ENCODE results near the gene ZNF438.

The ZNF438 gene

GRCh38 chr10:30847642-30848041 lies 184.0 kb downstream of the ZNF438 start:
- no peak for TF ChIP-seq POLR2AphosphoS5 (IDR thresholded peaks at IDR 0.05; ENCODE audit: low read depth, low read length)
- no peak for TF ChIP-seq SIN3A (IDR thresholded peaks at IDR 0.05; ENCODE audit: borderline replicate concordance, insufficient read depth, low read length)
- TF ChIP-seq FOXP2 (optimal IDR thresholded peaks at IDR 0.05; ENCODE audit: borderline replicate concordance, extremely low read depth, extremely low read length, insufficient read depth), result no peak
- no peak for TF ChIP-seq TAF1 (IDR thresholded peaks at IDR 0.05; ENCODE audit: borderline replicate concordance, insufficient read depth, low read length)
- TF ChIP-seq, protein P1, sequence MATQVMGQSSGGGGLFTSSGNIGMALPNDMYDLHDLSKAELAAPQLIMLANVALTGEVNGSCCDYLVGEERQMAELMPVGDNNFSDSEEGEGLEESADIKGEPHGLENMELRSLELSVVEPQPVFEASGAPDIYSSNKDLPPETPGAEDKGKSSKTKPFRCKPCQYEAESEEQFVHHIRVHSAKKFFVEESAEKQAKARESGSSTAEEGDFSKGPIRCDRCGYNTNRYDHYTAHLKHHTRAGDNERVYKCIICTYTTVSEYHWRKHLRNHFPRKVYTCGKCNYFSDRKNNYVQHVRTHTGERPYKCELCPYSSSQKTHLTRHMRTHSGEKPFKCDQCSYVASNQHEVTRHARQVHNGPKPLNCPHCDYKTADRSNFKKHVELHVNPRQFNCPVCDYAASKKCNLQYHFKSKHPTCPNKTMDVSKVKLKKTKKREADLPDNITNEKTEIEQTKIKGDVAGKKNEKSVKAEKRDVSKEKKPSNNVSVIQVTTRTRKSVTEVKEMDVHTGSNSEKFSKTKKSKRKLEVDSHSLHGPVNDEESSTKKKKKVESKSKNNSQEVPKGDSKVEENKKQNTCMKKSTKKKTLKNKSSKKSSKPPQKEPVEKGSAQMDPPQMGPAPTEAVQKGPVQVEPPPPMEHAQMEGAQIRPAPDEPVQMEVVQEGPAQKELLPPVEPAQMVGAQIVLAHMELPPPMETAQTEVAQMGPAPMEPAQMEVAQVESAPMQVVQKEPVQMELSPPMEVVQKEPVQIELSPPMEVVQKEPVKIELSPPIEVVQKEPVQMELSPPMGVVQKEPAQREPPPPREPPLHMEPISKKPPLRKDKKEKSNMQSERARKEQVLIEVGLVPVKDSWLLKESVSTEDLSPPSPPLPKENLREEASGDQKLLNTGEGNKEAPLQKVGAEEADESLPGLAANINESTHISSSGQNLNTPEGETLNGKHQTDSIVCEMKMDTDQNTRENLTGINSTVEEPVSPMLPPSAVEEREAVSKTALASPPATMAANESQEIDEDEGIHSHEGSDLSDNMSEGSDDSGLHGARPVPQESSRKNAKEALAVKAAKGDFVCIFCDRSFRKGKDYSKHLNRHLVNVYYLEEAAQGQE (IDR thresholded peaks at IDR 0.05; ENCODE audit: insufficient read depth in 1 of 2, low read depth in 2 of 2, low read length in 2 of 2), result no peak

GRCh38 chr10:30847199-30847598 lies 184.5 kb downstream of the ZNF438 start:
- TF ChIP-seq, protein P1 (IDR thresholded peaks at IDR 0.05; ENCODE audit: insufficient read depth in 1 of 2, low read depth in 2 of 2, low read length in 2 of 2), result no peak
- TF ChIP-seq POLR2AphosphoS5 (IDR thresholded peaks at IDR 0.05; ENCODE audit: low read depth, low read length), result no peak
- TF ChIP-seq FOXP2 (optimal IDR thresholded peaks at IDR 0.05; ENCODE audit: borderline replicate concordance, extremely low read depth, extremely low read length, insufficient read depth), result no peak
- TF ChIP-seq TAF1 (IDR thresholded peaks at IDR 0.05; ENCODE audit: borderline replicate concordance, insufficient read depth, low read length), result no peak
- no peak for TF ChIP-seq SIN3A (IDR thresholded peaks at IDR 0.05; ENCODE audit: borderline replicate concordance, insufficient read depth, low read length)

DNA sequence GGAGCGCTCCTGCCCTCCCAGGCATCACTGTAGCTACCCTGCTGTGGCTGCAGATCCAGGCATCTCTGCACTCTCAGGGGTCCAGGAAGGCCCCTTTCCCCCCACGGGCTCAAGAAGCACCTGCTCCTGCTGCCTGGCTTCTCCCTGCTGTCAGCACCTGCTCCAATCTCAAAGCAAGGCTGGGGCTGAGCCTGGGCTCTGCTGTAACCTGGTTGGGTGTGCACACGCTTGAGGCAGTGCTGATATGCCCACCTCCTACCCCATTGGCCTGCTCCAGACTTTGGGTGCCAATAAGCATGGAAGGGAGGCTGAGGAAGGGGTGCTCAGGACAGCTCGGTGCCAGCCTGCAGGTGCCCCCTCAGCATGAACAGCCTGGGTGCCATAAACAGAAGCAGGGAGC lies 185.0 kb downstream of the ZNF438 start:
- TF ChIP-seq TAF1 (IDR thresholded peaks at IDR 0.05; ENCODE audit: borderline replicate concordance, insufficient read depth, low read length) (no peak), FOXP2 (optimal IDR thresholded peaks at IDR 0.05; ENCODE audit: borderline replicate concordance, extremely low read depth, extremely low read length, insufficient read depth) (no peak), POLR2AphosphoS5 (IDR thresholded peaks at IDR 0.05; ENCODE audit: low read depth, low read length) (no peak), SIN3A (IDR thresholded peaks at IDR 0.05; ENCODE audit: borderline replicate concordance, insufficient read depth, low read length) (no peak)
- TF ChIP-seq, protein P1 (IDR thresholded peaks at IDR 0.05; ENCODE audit: insufficient read depth in 1 of 2, low read depth in 2 of 2, low read length in 2 of 2), result no peak

GRCh38 chr10:30842894-30843293 lies 188.8 kb downstream of the ZNF438 start:
- TF ChIP-seq POLR2AphosphoS5 (IDR thresholded peaks at IDR 0.05; ENCODE audit: low read depth, low read length), result no peak
- no peak for TF ChIP-seq FOXP2 (optimal IDR thresholded peaks at IDR 0.05; ENCODE audit: borderline replicate concordance, extremely low read depth, extremely low read length, insufficient read depth)
- TF ChIP-seq SIN3A (IDR thresholded peaks at IDR 0.05; ENCODE audit: borderline replicate concordance, insufficient read depth, low read length), result no peak
- no peak for TF ChIP-seq TAF1 (IDR thresholded peaks at IDR 0.05; ENCODE audit: borderline replicate concordance, insufficient read depth, low read length)
- TF ChIP-seq, protein P1 (IDR thresholded peaks at IDR 0.05; ENCODE audit: insufficient read depth in 1 of 2, low read depth in 2 of 2, low read length in 2 of 2), result no peak

GRCh38 chr10:30842185-30842584 lies 189.5 kb downstream of the ZNF438 start:
- no peak for TF ChIP-seq FOXP2 (optimal IDR thresholded peaks at IDR 0.05; ENCODE audit: borderline replicate concordance, extremely low read depth, extremely low read length, insufficient read depth)
- no peak for TF ChIP-seq POLR2AphosphoS5 (IDR thresholded peaks at IDR 0.05; ENCODE audit: low read depth, low read length)
- TF ChIP-seq TAF1 (IDR thresholded peaks at IDR 0.05; ENCODE audit: borderline replicate concordance, insufficient read depth, low read length), result no peak
- no peak for TF ChIP-seq SIN3A (IDR thresholded peaks at IDR 0.05; ENCODE audit: borderline replicate concordance, insufficient read depth, low read length)
- TF ChIP-seq, protein P1 (IDR thresholded peaks at IDR 0.05; ENCODE audit: insufficient read depth in 1 of 2, low read depth in 2 of 2, low read length in 2 of 2), result no peak
